Activated CD8-positive, alpha-beta memory T cell treated with anti-CD3 and anti-CD28 coated beads for 24 hours (primary cell): ENCODE data around the gene NIPBL.
"Not testable (repeated sequence)": the region's sequence is repeated elsewhere in the genome, so short reads cannot be mapped to it uniquely, and the experiment has no call there.

ENCODE experiments used
- DNase-seq: peaks from one replicate; pipeline ENCODE4 v3.0.0-alpha.2; 2020

Gene NIPBL

GRCh38 chr5:36879274-36880033 is 2.9 kb downstream of the NIPBL start:
- no peak for DNase-seq

GRCh38 chr5:36880761-36881160 is 4.2 kb downstream of the NIPBL start:
- DNase-seq: no peak

- DNase-seq: no peak
Observed at GRCh38 chr5:36881304-36881703, 4.7 kb downstream of the NIPBL start.

- no peak for DNase-seq
Observed at GRCh38 chr5:36881807-36882206, 5.2 kb downstream of the NIPBL start.

- DNase-seq: no peak
Observed at GRCh38 chr5:36882250-36882649, 5.7 kb downstream of the NIPBL start.

DNA sequence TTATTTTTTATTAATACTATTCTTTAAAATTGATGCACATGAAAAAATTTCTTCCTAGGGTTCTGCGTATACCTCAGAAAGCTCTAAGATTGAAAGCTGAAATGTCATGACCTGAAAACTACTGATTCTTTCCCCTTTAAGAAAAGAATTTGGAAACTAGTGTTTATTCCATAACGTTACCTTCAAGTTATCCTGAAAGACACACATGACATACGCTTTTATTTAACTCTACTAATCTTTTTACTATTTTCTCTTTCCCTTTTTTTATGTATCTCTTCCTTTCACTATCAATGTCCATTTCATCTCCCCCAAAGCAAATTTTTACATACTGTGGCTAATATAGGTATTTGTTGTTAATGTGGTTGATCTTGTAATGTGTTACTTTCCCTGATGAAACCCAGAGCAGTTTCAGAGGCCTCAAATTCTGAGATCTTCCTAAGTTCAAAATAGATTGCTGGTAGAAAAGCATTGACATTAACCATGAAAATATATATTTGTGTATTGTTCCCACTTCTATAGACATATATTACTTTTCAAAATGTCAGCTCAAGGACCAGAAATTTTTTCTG is 7.4 kb downstream of the NIPBL start:
- no peak for DNase-seq

GRCh38 chr5:36885149-36885548 is 8.6 kb downstream of the NIPBL start:
- DNase-seq: no peak

DNA sequence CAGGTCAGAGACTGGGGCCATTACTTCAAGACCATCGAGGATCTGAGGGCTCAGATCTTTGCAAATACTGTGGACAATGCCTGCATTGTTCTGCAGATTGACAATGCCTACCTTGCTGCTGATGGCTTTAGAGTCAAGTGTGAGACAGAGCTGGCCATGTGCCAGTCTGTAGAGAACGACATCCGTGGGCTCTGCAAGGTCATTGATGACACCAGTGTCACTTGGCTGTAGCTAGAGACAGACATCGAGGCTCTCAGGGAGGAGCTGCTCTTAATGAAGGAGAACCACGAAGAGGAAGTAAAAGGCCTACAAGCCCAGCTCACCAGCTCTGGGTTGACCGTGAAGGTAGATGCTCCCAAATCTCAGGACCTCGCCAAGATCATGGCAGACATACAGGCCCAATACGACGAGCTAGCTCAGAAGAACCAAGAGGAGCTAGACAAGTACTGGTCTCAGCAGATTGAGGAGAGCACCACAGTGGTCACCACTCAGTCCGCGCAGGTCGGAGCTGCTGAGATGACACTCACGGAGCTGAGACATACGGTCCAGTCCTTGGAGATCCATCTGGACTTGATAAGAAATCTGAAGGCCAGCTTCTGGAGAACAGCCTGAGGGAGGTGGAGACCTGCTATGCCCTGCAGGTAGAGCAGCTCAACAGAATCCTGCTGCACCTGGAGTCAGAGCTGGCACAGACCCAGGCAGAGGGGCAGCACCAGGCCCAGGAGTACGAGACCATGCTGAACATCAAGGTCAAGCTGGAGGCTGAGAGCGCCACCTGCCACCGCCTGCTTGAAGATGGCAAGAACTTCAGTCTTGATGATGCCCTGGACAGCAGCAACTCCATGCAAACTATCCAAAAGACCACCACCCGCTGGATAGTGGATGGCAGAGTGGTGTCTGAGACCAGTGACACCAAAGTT is 9.3 kb downstream of the NIPBL start:
- no peak for DNase-seq

DNA sequence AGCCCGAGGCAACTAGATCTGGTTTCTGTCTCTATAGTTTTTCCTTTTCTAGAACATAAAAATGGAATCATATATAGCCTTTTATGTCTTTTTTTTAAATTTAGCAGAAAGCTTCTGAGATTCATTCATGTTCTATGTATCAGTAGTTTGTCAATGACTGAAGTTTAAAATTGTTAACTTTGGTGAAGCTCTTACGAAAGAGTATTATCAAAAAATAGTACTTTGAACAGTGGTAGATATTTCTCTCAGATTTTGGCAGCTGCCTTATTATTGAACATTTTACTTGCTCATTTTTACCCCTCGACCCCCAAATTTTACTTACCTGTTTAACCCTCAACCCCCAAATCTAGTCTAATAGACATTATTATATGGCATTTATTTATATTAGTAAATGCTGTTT is 10.2 kb downstream of the NIPBL start:
- no peak for DNase-seq

- no peak for DNase-seq
Observed at GRCh38 chr5:36887532-36887931, 11.0 kb downstream of the NIPBL start.

- DNase-seq: no peak
Observed at GRCh38 chr5:36888303-36888702, 11.7 kb downstream of the NIPBL start.

- no peak for DNase-seq
Observed at GRCh38 chr5:36889264-36889663, 12.7 kb downstream of the NIPBL start.

DNA sequence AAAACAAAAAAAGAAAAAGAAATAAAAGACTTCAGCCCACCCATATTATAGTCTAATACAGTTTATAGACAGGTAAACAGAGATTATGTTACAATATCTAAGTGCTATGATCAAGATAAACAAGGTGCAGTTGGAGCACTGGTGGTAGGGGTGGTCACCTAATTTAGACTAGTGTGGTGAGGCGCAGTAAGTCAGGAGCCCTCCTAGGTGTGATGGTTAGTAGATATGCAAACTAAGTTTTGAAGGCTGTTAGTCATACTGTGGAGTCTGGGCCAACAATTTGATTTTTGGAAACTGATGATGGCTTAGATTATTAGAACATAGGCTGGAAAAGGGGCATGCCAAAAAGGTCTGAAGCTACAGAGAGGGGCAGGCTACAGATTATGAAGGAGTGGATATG is 14.7 kb downstream of the NIPBL start:
- DNase-seq: no peak

DNA sequence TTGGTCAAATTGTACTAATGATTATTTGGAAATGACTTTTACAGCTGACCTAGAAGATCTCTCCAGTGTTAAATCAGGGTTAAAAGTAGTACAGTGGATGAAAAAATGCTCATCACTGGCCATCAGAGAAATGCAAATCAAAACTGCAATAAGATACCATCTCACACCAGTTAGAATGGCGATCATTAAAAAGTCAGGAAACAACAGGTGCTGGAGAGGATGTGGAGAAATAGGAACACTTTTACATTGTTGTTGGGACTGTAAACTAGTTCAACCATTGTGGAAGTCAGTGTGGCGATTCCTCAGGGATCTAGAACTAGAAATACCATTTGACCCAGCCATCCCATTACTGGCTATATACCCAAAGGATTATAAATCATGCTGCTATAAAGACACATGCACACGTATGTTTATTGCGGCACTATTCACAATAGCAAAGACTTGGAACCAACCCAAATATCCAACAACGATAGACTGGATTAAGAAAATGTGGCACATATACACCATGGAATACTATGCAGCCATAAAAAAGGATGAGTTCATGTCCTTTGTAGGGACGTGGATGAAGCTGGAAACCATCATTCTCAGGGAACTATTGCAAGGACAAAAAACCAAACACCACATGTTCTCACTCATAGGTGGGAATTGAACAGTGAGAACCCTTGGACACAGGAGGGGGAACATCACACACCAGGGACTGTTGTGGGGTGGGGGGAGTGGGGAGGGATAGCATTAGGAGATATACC is 15.7 kb downstream of the NIPBL start:
- DNase-seq: not testable (repeated sequence)

- DNase-seq: no peak
Observed at GRCh38 chr5:36894954-36895353, 18.4 kb downstream of the NIPBL start.

- DNase-seq: no peak
Observed at GRCh38 chr5:36896476-36896875, 19.9 kb downstream of the NIPBL start.

- no peak for DNase-seq
Observed at GRCh38 chr5:36897616-36898015, 21.0 kb downstream of the NIPBL start.

DNA sequence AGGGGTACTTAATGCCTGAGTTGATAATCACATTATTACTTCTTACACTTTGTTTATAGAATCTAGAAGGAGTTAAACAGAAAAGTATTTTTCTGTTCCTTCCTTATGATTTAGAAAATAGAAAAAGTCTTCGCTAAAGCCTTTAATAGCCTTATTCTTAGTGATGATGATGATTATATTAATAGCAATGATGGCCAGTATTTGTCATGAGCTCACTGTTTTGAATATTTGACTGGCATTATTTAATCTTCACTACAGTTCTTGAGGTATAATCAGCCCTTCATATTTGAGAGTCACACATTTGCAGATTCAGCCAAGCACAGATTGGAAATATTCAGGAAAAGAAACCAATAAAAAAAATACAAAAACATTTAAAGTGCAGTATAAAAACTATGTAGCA is 23.3 kb downstream of the NIPBL start:
- no peak for DNase-seq

GRCh38 chr5:36900283-36900682 is 23.7 kb downstream of the NIPBL start:
- DNase-seq: no peak

DNA sequence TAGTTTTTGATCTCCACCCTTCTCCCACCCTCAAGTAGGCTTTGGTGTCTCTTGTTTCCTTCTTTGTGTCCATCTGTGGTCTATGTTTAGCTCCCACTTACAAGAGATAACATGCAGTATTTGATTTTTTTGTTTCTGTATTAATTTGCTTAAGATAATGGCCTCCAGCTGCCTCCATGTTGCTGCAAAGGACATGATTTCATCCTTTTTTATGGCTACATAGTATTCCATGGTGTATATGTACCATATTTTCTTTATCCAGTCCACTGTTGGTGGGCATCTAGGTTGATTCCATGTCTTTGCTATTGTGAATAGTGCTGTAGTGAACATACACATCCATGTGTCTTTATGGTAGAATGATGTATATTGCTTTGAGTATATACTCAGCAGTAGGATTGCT is 24.5 kb downstream of the NIPBL start:
- not testable (repeated sequence) for DNase-seq

DNA sequence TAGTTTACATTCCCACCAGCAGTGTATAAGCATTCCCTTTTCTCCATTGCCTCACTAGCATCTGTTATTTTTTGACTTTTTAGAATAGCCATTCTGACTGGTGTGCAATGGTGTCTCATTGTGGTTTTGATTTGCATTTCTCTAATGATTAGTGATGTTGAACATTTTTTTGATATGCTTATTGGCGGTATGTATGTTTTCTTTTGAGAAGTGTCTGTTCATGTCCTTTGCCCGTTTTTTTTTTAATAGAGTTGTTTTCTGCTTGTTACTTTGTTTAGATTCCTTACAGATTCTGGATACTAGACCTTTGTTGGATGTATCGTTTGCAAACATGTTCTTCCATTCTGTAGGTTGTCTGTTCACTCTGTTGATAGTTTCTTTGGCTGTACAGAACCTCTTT is 25.3 kb downstream of the NIPBL start:
- DNase-seq: no peak

DNA sequence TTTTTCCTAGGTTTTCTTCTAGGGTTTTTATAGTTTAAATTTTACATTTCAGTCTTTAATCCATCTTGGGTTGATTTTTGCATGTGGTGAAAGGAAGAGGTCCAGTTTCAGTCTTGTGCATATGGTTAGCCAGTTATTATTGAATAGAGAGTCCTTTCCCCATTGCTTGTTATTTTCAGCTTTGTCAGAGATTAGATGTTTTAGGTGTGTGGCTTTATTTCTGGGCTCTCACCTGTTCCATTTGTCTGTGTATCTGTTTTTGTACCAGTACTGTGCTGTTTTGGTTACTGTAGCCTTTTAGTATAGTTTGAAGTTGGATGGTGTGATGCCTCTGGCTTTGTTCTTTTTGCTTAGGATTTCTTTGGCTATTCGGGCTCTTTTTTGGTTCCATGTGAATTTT is 25.8 kb downstream of the NIPBL start:
- DNase-seq: no peak

DNA sequence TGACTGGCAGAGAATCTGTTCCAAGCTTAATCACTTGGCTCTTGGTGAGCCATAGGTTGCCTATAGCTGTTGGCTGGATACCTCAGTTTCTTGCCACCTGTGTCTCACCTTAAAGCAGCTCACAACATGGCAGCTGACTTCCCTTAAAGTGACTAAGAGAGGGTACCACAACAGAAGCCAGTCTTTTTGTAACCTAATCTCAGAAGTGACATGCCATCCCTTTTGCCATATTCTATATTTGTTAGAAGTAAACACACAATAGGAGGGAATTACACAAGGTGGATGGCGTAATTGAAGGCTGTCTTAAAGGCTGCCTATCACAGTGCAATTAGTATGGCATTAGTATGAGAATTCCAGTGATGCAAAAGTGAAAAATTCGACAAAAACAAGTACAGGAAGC is 28.1 kb downstream of the NIPBL start:
- no peak for DNase-seq
